ENCODE data around the gene PRDX5. TPM values are rescaled to one million over a fixed set of nuclear protein-coding genes. Genes with fewer than 3 reads are reported as not detected.

The PRDX5 gene
- total and polyA plus RNA-seq, 10 of the 15 experiments (the other 5 are each of a cell fraction or from before 2014, with no cell fraction given), result 95.7 to 406 (median 240) TPM

GRCh38 chr11:64283092-64283491 lies 34.8 kb upstream of the PRDX5 start (continued):
- TF ChIP-seq CBX3 (IDR thresholded peaks at IDR 0.05; ENCODE audit: borderline replicate concordance, low read depth), result no peak
- no peak for TF ChIP-seq STAT1 (conservative IDR thresholded peaks at IDR 0.05)
- no peak for TF ChIP-seq TCF12 (IDR thresholded peaks at IDR 0.05; ENCODE audit: low read depth, low read length)
- TF ChIP-seq YY1 (IDR thresholded peaks at IDR 0.05; ENCODE audit: low read depth, low read length), result no peak
- no peak for TF ChIP-seq ZSCAN29 (IDR thresholded peaks at IDR 0.05)
- no peak for TF ChIP-seq MYC (IDR thresholded peaks at IDR 0.05; ENCODE audit: insufficient read depth, insufficient read length, insufficient replicate concordance, low read length, severe bottlenecking)
- no peak for TF ChIP-seq KLF5 (IDR thresholded peaks at IDR 0.05; ENCODE audit: partially characterized antibody)
- TF ChIP-seq ZZZ3 (IDR thresholded peaks at IDR 0.05; ENCODE audit: control insufficient read depth, insufficient read length, low read depth), result no peak
- TF ChIP-seq MTA3 (IDR thresholded peaks at IDR 0.05; ENCODE audit: borderline replicate concordance, low read length), result no peak
- no peak for TF ChIP-seq ZNF384 (IDR thresholded peaks at IDR 0.05; ENCODE audit: borderline replicate concordance, low read depth, low read length)

- in situ Hi-C loops (cut with MboI) (no loop called here), intact Hi-C loops (cut with micrococcal nuclease; ENCODE audit: unreplicated experiment) (no loop called here)
- ATAC-seq (peak; percentile 94), FAIRE-seq (peak; percentile 76), DNase-seq (ENCODE audit: low read depth, low spot score) (no peak)
- Histone ChIP-seq H3K4me1 (ENCODE audit: control insufficient read depth, insufficient read depth, low read length) (peaks cover 7% of the 10 kb centered on the region), H3K36me3 (ENCODE audit: control insufficient read depth in 2 of 2, insufficient read depth in 2 of 2, low read length in 1 of 2) (peaks cover 0 to 2% of the 10 kb centered on the region in 2 experiments; a peak in 2 of 4 replicates), H4K20me1 (ENCODE audit: control insufficient read depth, insufficient read depth) (no peaks in the 10 kb centered on the region), H2AFZ (ENCODE audit: control insufficient read depth, low read depth, low read length) (peak within 1 kb of the TSS; percentile 96), H3K9me3 (replicated peaks; ENCODE audit: control insufficient read depth, insufficient read depth, low read length) (no peaks in the 10 kb centered on the region), H3K9ac (ENCODE audit: control insufficient read depth, insufficient read depth, low read length) (peak within 1 kb of the TSS; percentile 81), H3K27ac (ENCODE audit: control insufficient read depth, insufficient read depth) (peak within 1 kb of the TSS; percentile 91), H3K4me3 (peak within 1 kb of the TSS; percentile 86), H3K79me2 (ENCODE audit: control insufficient read depth, insufficient read depth, low read length) (peaks cover 15% of the 10 kb centered on the region), H3K27me3 (replicated peaks in 1 of 2; ENCODE audit: control insufficient read depth in 2 of 2, insufficient read depth in 2 of 2, low read length in 1 of 2) (no peaks in the 10 kb centered on the region), H3K4me2 (ENCODE audit: control insufficient read depth, insufficient read depth) (peak within 1 kb of the TSS; percentile 93)
- ChIA-PET POLR2A (interaction anchor here (0.8 to 6.2 kb wide), 11 partner anchors 9 to 103 kb away, joined by 3 to 92 read pairs (median 8); partner anchors contain the start of genes ESRRA, FERMT3, FKBP2 and PRDX5), RAD21 (ENCODE audit: unreplicated experiment) (interaction anchor here (0.6 to 2.7 kb wide), 9 partner anchors 13 to 80 kb away, joined by 3 to 10 read pairs (median 6); partner anchors contain the start of genes FERMT3, NUDT22, PRDX5 and TRMT112), CTCF (interaction anchor here (0.6 to 5.5 kb wide), 11 partner anchors 14 to 80 kb away, joined by 3 to 46 read pairs (median 4); partner anchors contain the start of genes CATSPERZ, ESRRA, FERMT3 and PLCB3), SMC1A (ENCODE audit: uncharacterized antibody, unreplicated experiment) (interaction anchor here (0.6 to 3.5 kb wide), 7 partner anchors 13 to 142 kb away, joined by 3 to 16 read pairs (median 5); partner anchors contain the start of genes CATSPERZ, FERMT3, PRDX5 and TRMT112)
- TSS peak; percentile 83 for BruUV-seq (replicated peaks)
- 2% methylated on average over 37 of the region's 44 CpGs for WGBS (ENCODE audit: insufficient coverage, insufficient replicate concordance, low lambda C conversion rate, missing lambda C conversion rate)
- peak; percentile 37; the same call in 1 of the 3 replicates for TF ChIP-seq POU2F2 (IDR thresholded peaks at IDR 0.05; ENCODE audit: borderline replicate concordance, low read depth, low read length)
- TF ChIP-seq PRDM15 (CRISPR knock-in tag; IDR thresholded peaks at IDR 0.05), result no peak
- TF ChIP-seq MXI1 (IDR thresholded peaks at IDR 0.05; ENCODE audit: low read depth, low read length), result peak; percentile 88
- no peak for TF ChIP-seq ZNF384 (IDR thresholded peaks at IDR 0.05; ENCODE audit: borderline replicate concordance, low read depth, low read length)
- no peak for TF ChIP-seq NKRF (conservative IDR thresholded peaks at IDR 0.05)
- no peak for TF ChIP-seq ZBED1 (IDR thresholded peaks at IDR 0.05; ENCODE audit: borderline replicate concordance)
- TF ChIP-seq ASH2L (IDR thresholded peaks at IDR 0.05; ENCODE audit: borderline replicate concordance, low read depth), result no peak
These were observed 33.6 kb upstream of the PRDX5 start, which contains the start of gene BAD for GRCh38 chr11:64284048-64284961. BAD (minus strand) TSS chr11:64284665; CDS start chr11:64284368, 297 bp downstream.

Measured in GM12878 (cell line).